ENCODE measurements around the gene RCC2. TPM values are rescaled to one million over a fixed set of nuclear protein-coding genes. Genes with fewer than 3 reads are reported as not detected.

Gene RCC2
- total RNA-seq, 1 donor from 2014 or later = 65.8 TPM

- TF ChIP-seq, protein P1, sequence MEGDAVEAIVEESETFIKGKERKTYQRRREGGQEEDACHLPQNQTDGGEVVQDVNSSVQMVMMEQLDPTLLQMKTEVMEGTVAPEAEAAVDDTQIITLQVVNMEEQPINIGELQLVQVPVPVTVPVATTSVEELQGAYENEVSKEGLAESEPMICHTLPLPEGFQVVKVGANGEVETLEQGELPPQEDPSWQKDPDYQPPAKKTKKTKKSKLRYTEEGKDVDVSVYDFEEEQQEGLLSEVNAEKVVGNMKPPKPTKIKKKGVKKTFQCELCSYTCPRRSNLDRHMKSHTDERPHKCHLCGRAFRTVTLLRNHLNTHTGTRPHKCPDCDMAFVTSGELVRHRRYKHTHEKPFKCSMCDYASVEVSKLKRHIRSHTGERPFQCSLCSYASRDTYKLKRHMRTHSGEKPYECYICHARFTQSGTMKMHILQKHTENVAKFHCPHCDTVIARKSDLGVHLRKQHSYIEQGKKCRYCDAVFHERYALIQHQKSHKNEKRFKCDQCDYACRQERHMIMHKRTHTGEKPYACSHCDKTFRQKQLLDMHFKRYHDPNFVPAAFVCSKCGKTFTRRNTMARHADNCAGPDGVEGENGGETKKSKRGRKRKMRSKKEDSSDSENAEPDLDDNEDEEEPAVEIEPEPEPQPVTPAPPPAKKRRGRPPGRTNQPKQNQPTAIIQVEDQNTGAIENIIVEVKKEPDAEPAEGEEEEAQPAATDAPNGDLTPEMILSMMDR (IDR thresholded peaks at IDR 0.05) = no peak
- DNase-seq = no peak
- H3K27ac ChIP-seq = no peak overlapping the region
- intact Hi-C loops (cut with DNase I) = no loop called here
- no peaks in the 10 kb centered on the region for H3K36me3 ChIP-seq
- no peaks in the 10 kb centered on the region for H3K27me3 ChIP-seq (ENCODE audit: low read depth)
- no peak for ATAC-seq
- no peaks in the 10 kb centered on the region for H3K4me1 ChIP-seq
- no peak overlapping the region for H3K4me3 ChIP-seq
- H3K9me3 ChIP-seq = no peaks in the 10 kb centered on the region
These were observed 47.2 kb downstream of the RCC2 start for GRCh38 chr1:17392199-17392740.

DNA sequence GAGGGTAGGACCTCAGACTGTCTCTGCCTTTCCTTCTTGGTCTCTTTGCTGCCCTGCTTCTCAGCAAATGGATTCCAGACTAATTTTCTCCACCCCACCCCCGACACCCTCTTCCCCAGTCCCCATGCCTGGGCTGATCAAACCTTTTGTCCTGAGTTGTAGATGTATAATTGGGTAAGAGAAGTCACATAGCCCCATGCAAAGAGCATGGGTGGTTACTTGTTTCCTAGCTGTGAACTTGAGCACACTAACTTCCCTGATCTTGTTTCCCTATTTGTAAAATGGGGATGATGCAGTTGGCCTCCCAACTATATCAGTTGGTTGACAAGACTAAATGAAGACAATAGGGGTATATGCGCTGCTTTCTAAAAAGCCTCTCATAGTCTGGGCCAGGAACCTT lies 58.3 kb downstream of the RCC2 start:
- Histone ChIP-seq H3K9me3 (no peaks in the 10 kb centered on the region), H3K27ac (no peak overlapping the region), H3K4me3 (no peak overlapping the region), H3K27me3 (ENCODE audit: low read depth) (peaks cover 11% of the 10 kb centered on the region), H3K4me1 (no peaks in the 10 kb centered on the region), H3K36me3 (no peaks in the 10 kb centered on the region)
- intact Hi-C loops (cut with DNase I) = no loop called here
- no peak for DNase-seq
- ATAC-seq = peak in 1 of 2 donors; percentile 28
- TF ChIP-seq, protein P1 (IDR thresholded peaks at IDR 0.05) = no peak

- ATAC-seq = peak in 1 of 2 donors; percentile 20
- H3K27ac ChIP-seq = no peak overlapping the region
- intact Hi-C loops (cut with DNase I) = no loop called here
- no peaks in the 10 kb centered on the region for H3K9me3 ChIP-seq
- no peaks in the 10 kb centered on the region for H3K36me3 ChIP-seq
- no peaks in the 10 kb centered on the region for H3K4me1 ChIP-seq
- H3K4me3 ChIP-seq = no peak overlapping the region
- TF ChIP-seq, protein P1 (IDR thresholded peaks at IDR 0.05) = no peak
- DNase-seq = no peak
- peaks cover 15% of the 10 kb centered on the region for H3K27me3 ChIP-seq (ENCODE audit: low read depth)
These were observed 62.0 kb downstream of the RCC2 start for GRCh38 chr1:17377325-17377953.

DNA sequence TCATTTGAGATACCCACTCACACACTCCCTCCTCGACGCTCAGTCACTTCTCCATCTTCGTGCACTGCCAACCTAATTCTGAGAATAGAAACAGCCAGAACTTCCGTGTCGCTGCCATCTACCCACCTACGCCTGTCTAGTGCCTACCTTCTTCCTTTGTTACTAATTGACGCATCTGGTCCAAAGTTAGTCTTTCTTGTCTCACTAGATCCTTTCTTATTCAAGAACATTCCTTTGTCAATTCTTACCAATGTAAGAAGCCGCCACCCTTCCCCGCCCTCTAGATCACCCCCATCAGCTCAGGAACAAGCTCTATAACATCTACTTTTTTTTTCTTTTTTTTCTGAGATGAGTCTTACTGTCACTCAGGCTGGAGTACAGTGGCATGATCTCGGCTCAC lies 63.8 kb downstream of the RCC2 start:
- Histone ChIP-seq H3K36me3 (no peaks in the 10 kb centered on the region), H3K4me1 (no peaks in the 10 kb centered on the region), H3K27ac (no peak overlapping the region), H3K27me3 (ENCODE audit: low read depth) (peaks cover 15% of the 10 kb centered on the region), H3K4me3 (no peak overlapping the region), H3K9me3 (no peaks in the 10 kb centered on the region)
- DNase-seq = no peak
- TF ChIP-seq, protein P1 (IDR thresholded peaks at IDR 0.05) = no peak
- ATAC-seq = no peak
- intact Hi-C loops (cut with DNase I) = no loop called here

GRCh38 chr1:17372955-17373354 lies 66.5 kb downstream of the RCC2 start:
- ATAC-seq = no peak
- no peak for DNase-seq
- Histone ChIP-seq H3K27me3 (ENCODE audit: low read depth) (peaks cover 14% of the 10 kb centered on the region), H3K9me3 (no peaks in the 10 kb centered on the region), H3K4me1 (no peaks in the 10 kb centered on the region), H3K36me3 (no peaks in the 10 kb centered on the region), H3K4me3 (no peak overlapping the region), H3K27ac (no peak overlapping the region)
- TF ChIP-seq, protein P1 (IDR thresholded peaks at IDR 0.05) = no peak
- intact Hi-C loops (cut with DNase I) = no loop called here

All from lower lobe of right lung (tissue), 2 donors.